Measurements from ENCODE around the gene ZNF417. TPM values are rescaled to one million over a fixed set of nuclear protein-coding genes. Genes with fewer than 3 reads are reported as not detected.

Gene ZNF417
- total and polyA plus RNA-seq, 2 experiments from 2014 or later: 4.8 to 17.8 TPM

- DNase-seq (ENCODE audit: low read depth in 1 of 2, low spot score in 1 of 2): no peak
- Histone ChIP-seq H3K27ac (peak overlapping the region; percentile 48), H3K36me3 (peaks cover 22% of the 10 kb centered on the region), H3K4me3 (no peak overlapping the region), H3K27me3 (no peaks in the 10 kb centered on the region), H3K9me3 (ENCODE audit: low read depth) (no peaks in the 10 kb centered on the region), H3K4me1 (ENCODE audit: low read depth) (no peaks in the 10 kb centered on the region)
- no peak for TF ChIP-seq CTCF (IDR thresholded peaks at IDR 0.05; ENCODE audit: low read depth, low read length)
Measured at GRCh38 chr19:57867868-57868492, 48.4 kb downstream of the ZNF417 start.

Other genes starting within 250 kb of the ZNF417 start
- not detected in 2 replicates for gene ZSCAN4, start 247.7 kb downstream of the ZNF417 start, total RNA-seq
- not detected in 2 replicates for gene ZSCAN4, start 247.7 kb downstream of the ZNF417 start, polyA plus RNA-seq
- gene ZNF551, start 234.6 kb downstream of the ZNF417 start, total RNA-seq: 9.9 and 11.8 TPM in 2 replicates
- 4.0 and 4.4 TPM in 2 replicates for gene ZNF551, start 234.6 kb downstream of the ZNF417 start, polyA plus RNA-seq
- 14.0 and 20.1 TPM in 2 replicates for gene ZNF154, start 207.4 kb downstream of the ZNF417 start, total RNA-seq
- gene ZNF154, start 207.4 kb downstream of the ZNF417 start, polyA plus RNA-seq: 11.1 and 16.3 TPM in 2 replicates
- 14.4 and 24.2 TPM in 2 replicates for gene ZNF671, start 189.0 kb downstream of the ZNF417 start, total RNA-seq
- gene ZNF671, start 189.0 kb downstream of the ZNF417 start, polyA plus RNA-seq: 16.7 and 19.3 TPM in 2 replicates
- gene ZNF776, start 169.8 kb downstream of the ZNF417 start, total RNA-seq: 16.9 and 20.0 TPM in 2 replicates
- gene ZNF776, start 169.8 kb downstream of the ZNF417 start, polyA plus RNA-seq: 20.7 and 26.6 TPM in 2 replicates
- gene ZNF586, start 146.9 kb downstream of the ZNF417 start, total RNA-seq: 15.0 and 17.1 TPM in 2 replicates
- 8.4 and 10.0 TPM in 2 replicates for gene ZNF586, start 146.9 kb downstream of the ZNF417 start, polyA plus RNA-seq
- 3.8 and 6.6 TPM in 2 replicates for gene ZNF552, start 101.7 kb downstream of the ZNF417 start, total RNA-seq
- gene ZNF552, start 101.7 kb downstream of the ZNF417 start, polyA plus RNA-seq: 10.5 and 13.4 TPM in 2 replicates
- gene ZNF587B, start 86.3 kb downstream of the ZNF417 start, total RNA-seq: 8.5 and 12.9 TPM in 2 replicates
- 2.8 and 3.1 TPM in 2 replicates for gene ZNF587B, start 86.3 kb downstream of the ZNF417 start, polyA plus RNA-seq
- gene ZNF587, start 66.7 kb downstream of the ZNF417 start, total RNA-seq: 14.0 and 17.2 TPM in 2 replicates
- 12.6 and 22.6 TPM in 2 replicates for gene ZNF587, start 66.7 kb downstream of the ZNF417 start, polyA plus RNA-seq
- 13.6 and 14.8 TPM in 2 replicates for gene ZNF814, start 27.6 kb downstream of the ZNF417 start, total RNA-seq
- 32.4 and 45.7 TPM in 2 replicates for gene ZNF814, start 27.6 kb downstream of the ZNF417 start, polyA plus RNA-seq
- gene ZNF418, start 18.8 kb upstream of the ZNF417 start, total RNA-seq: 14.6 and 19.7 TPM in 2 replicates
- 6.1 and 13.8 TPM in 2 replicates for gene ZNF418, start 18.8 kb upstream of the ZNF417 start, polyA plus RNA-seq
- 12.5 and 13.6 TPM in 2 replicates for gene ZNF256, start 31.1 kb upstream of the ZNF417 start, total RNA-seq
- gene ZNF256, start 31.1 kb upstream of the ZNF417 start, polyA plus RNA-seq: 7.0 and 10.0 TPM in 2 replicates
- gene C19orf18, start 57.9 kb upstream of the ZNF417 start, total RNA-seq: 1.3 and 1.4 TPM in 2 replicates
- gene C19orf18, start 57.9 kb upstream of the ZNF417 start, polyA plus RNA-seq: 2.4 and 3.6 TPM in 2 replicates
- gene ZNF606, start 86.2 kb upstream of the ZNF417 start, total RNA-seq: 50.5 and 87.4 TPM in 2 replicates
- gene ZNF606, start 86.2 kb upstream of the ZNF417 start, polyA plus RNA-seq: 30.0 and 31.2 TPM in 2 replicates
- 31.9 and 38.4 TPM in 2 replicates for gene ZSCAN1, start 117.4 kb upstream of the ZNF417 start, total RNA-seq
- 22.0 and 24.6 TPM in 2 replicates for gene ZSCAN1, start 117.4 kb upstream of the ZNF417 start, polyA plus RNA-seq
- 11.7 and 14.0 TPM in 2 replicates for gene ZNF135, start 142.7 kb upstream of the ZNF417 start, total RNA-seq
- gene ZNF135, start 142.7 kb upstream of the ZNF417 start, polyA plus RNA-seq: 10.2 and 11.2 TPM in 2 replicates
- 173 and 243 TPM in 2 replicates for gene ZSCAN18, start 181.6 kb upstream of the ZNF417 start, total RNA-seq
- 127 and 191 TPM in 2 replicates for gene ZSCAN18, start 181.6 kb upstream of the ZNF417 start, polyA plus RNA-seq
- 27.8 and 29.6 TPM in 2 replicates for gene ZNF329, start 234.2 kb upstream of the ZNF417 start, total RNA-seq
- gene ZNF329, start 234.2 kb upstream of the ZNF417 start, polyA plus RNA-seq: 5.2 and 12.8 TPM in 2 replicates

Measured in cardiac muscle cell (in vitro differentiated cells and primary cell).